Activated T-cell treated with anti-CD3 and anti-CD28 coated beads, Interleukin-2, amount 50 U/mL, for 1 hour (primary cell): ENCODE results near the gene WSB2.

Source experiments
- DNase-seq: peaks from one replicate; pipeline ENCODE4 v3.0.0-alpha.2; 2020

Gene WSB2

GRCh38 chr12:118061873-118062843 is 1.2 kb upstream of the WSB2 start:
- DNase-seq: peak; percentile 24

GRCh38 chr12:118060301-118061010 is 523 bp downstream of the WSB2 start:
- DNase-seq: peak; percentile 53

- DNase-seq: no peak
These were observed 1.4 kb downstream of the WSB2 start for GRCh38 chr12:118059341-118060191.

- DNase-seq: no peak
These were observed 2.1 kb downstream of the WSB2 start for GRCh38 chr12:118058881-118059280.

GRCh38 chr12:118058227-118058626 is 2.8 kb downstream of the WSB2 start:
- no peak for DNase-seq

- no peak for DNase-seq
These were observed 4.9 kb downstream of the WSB2 start for GRCh38 chr12:118055865-118056773.

GRCh38 chr12:118055144-118055557 is 5.8 kb downstream of the WSB2 start:
- DNase-seq: peak; percentile 70

- no peak for DNase-seq
These were observed 7.7 kb downstream of the WSB2 start for GRCh38 chr12:118053071-118053985.

GRCh38 chr12:118052324-118053070 is 8.5 kb downstream of the WSB2 start:
- DNase-seq: no peak

GRCh38 chr12:118050972-118051910 is 9.7 kb downstream of the WSB2 start:
- DNase-seq: no peak

GRCh38 chr12:118046430-118046829 is 14.5 kb downstream of the WSB2 start:
- no peak for DNase-seq

- DNase-seq: no peak
These were observed 16.4 kb downstream of the WSB2 start for GRCh38 chr12:118044577-118044976.

- DNase-seq: no peak
These were observed 16.9 kb downstream of the WSB2 start for GRCh38 chr12:118044075-118044474.

- no peak for DNase-seq
These were observed 18.9 kb downstream of the WSB2 start for GRCh38 chr12:118042091-118042490.

- no peak for DNase-seq
These were observed 22.8 kb downstream of the WSB2 start for GRCh38 chr12:118038137-118038536.

- no peak for DNase-seq
These were observed 24.1 kb downstream of the WSB2 start for GRCh38 chr12:118036672-118037411.

GRCh38 chr12:118035190-118036041 is 25.6 kb downstream of the WSB2 start:
- DNase-seq: no peak
